SK-N-SH (cell line): ENCODE results near the gene CADM2. TPM values are rescaled to one million over a fixed set of nuclear protein-coding genes. Genes with fewer than 3 reads are reported as not detected.

Experiments
- CTCF ChIA-PET: fragments of 300-600, 350-600 bp; formaldehyde crosslinking; extraction: SDS; loops from one replicate; lab custom pipeline; 2021; lab: Yijun Ruan, JAX
- POLR2A ChIA-PET: fragments of 350-600 bp; sonication (Branson Sonifier 250); formaldehyde crosslinking; extraction: SDS; loops from one replicate; lab custom pipeline; 2020; ENCODE audit warnings: antibody characterized with exemption, inconsistent platforms; lab: Yijun Ruan, JAX
- DNase-seq: peaks from one replicate; pipeline ENCODE4 v3.0.0; 2012
- H2AFZ ChIP-seq: fragments of 200-600 bp; sonication (generic); 2 replicates; pipeline ENCODE4 v1.8.1; 2016; ENCODE audit warnings: antibody characterized with exemption, mild to moderate bottlenecking, low read depth
- H3F3A ChIP-seq: fragments of 200-600 bp; sonication (generic); replicated peaks from 2 replicates; pipeline ENCODE3; 2016; ENCODE audit warnings: antibody characterized with exemption, mild to moderate bottlenecking; ENCODE audit not compliant: insufficient read depth
- H3K27ac ChIP-seq, 2 experiments: fragments of 200-500 bp in 1 of 2; fragments of 200-600 bp in 1 of 2; sonication (Bioruptor generic) in 1 of 2; sonication (generic), shearing (Covaris generic) in 1 of 2; 2 replicates each; pipeline versions ENCODE4 v1.5.1 to v1.6.1; 2014 to 2016; ENCODE audit warnings: low read depth in 2 of 2, inconsistent platforms in 1 of 2, low read length in 1 of 2, mild to moderate bottlenecking in 1 of 2, mixed read lengths in 1 of 2
- H3K27me3 ChIP-seq: fragments of 200-600 bp; sonication (generic), shearing (Covaris generic); 2 replicates; pipeline ENCODE4 v1.6.1; 2016; ENCODE audit warnings: mixed run types; ENCODE audit not compliant: insufficient read depth
- H3K36me3 ChIP-seq, 2 experiments: fragments of 200-500 bp in 1 of 2; fragments of 200-600 bp in 1 of 2; sonication (Bioruptor generic) in 1 of 2; sonication (generic) in 1 of 2; replicated peaks in 1 of 2; 2 replicates each; pipeline versions ENCODE3 to v1.5.1; 2014 to 2016; ENCODE audit warnings: low read length in 1 of 2, mild to moderate bottlenecking in 1 of 2; ENCODE audit not compliant: insufficient read depth in 2 of 2, control insufficient read depth in 1 of 2
- H3K4me1 ChIP-seq, 2 experiments: fragments of 200-500 bp in 1 of 2; fragments of 200-600 bp in 1 of 2; sonication (Bioruptor generic) in 1 of 2; sonication (generic), shearing (Covaris generic) in 1 of 2; 2 replicates each; pipeline versions ENCODE4 v1.5.1 to v1.6.1; 2014 to 2016; ENCODE audit warnings: low read depth in 1 of 2, low read length in 1 of 2, mixed run types in 1 of 2; ENCODE audit not compliant: insufficient read depth in 2 of 2, control insufficient read depth in 1 of 2
- H3K4me2 ChIP-seq: fragments of 200-600 bp; sonication (generic), shearing (Covaris generic); 2 replicates; pipeline ENCODE4 v1.6.1; 2017; ENCODE audit warnings: mixed run types
- H3K4me3 ChIP-seq, 2 experiments: fragments of 200-500 bp in 1 of 2; fragments of 200-600 bp in 1 of 2; sonication (Bioruptor generic) in 1 of 2; sonication (generic), shearing (Covaris generic) in 1 of 2; 2 replicates each; pipeline versions ENCODE4 v1.5.1 to v1.8.1; 2014 to 2016; ENCODE audit warnings: low read depth in 2 of 2, inconsistent platforms in 1 of 2, low read length in 1 of 2, mild to moderate bottlenecking in 1 of 2, mixed read lengths in 1 of 2, moderate library complexity in 1 of 2
- H3K79me2 ChIP-seq: fragments of 200-600 bp; sonication (generic); 2 replicates; pipeline ENCODE4 v1.8.1; 2017; ENCODE audit warnings: mild to moderate bottlenecking; ENCODE audit not compliant: insufficient read depth
- H3K9ac ChIP-seq: fragments of 200-600 bp; sonication (generic); 2 replicates; pipeline ENCODE4 v1.6.1; 2017; ENCODE audit warnings: mixed run types
- H3K9me2 ChIP-seq: fragments of 200-600 bp; sonication (generic); 2 replicates; pipeline ENCODE4 v1.6.1; 2017; ENCODE audit warnings: mixed run types
- H3K9me3 ChIP-seq: fragments of 200-600 bp; sonication (generic); 2 replicates; pipeline ENCODE4 v1.6.1; 2017; ENCODE audit warnings: mixed run types, mild to moderate bottlenecking, moderate library complexity
- H4K20me1 ChIP-seq: fragments of 200-600 bp; sonication (generic); 2 replicates; pipeline ENCODE4 v1.6.1; 2017; ENCODE audit warnings: mild to moderate bottlenecking, mixed run types; ENCODE audit not compliant: insufficient read depth
- ELF1 ChIP-seq: IDR thresholded peaks from 2 replicates; pipeline ENCODE4 v1.4.0; 2012
- EP300 ChIP-seq, 2 experiments: IDR thresholded peaks; 2 replicates each; pipeline versions ENCODE4 v1.4.0 to v1.6.1; 2012; ENCODE audit warnings: borderline replicate concordance in 1 of 2, low read depth in 1 of 2, low read length in 1 of 2
- EZH2phosphoT487 ChIP-seq: fragments of 200-600 bp; sonication (generic); IDR thresholded peaks from 2 replicates; pipeline ENCODE4 v1.6.1; 2017; ENCODE audit warnings: low read depth, mixed run types, mild to moderate bottlenecking, antibody characterized with exemption, moderate library complexity, borderline replicate concordance
- GATA2 ChIP-seq: sonication (generic); formaldehyde crosslinking; IDR thresholded peaks from 2 replicates; pipeline ENCODE4 v1.5.0; 2020; ENCODE audit warnings: mild to moderate bottlenecking, missing genetic modification reagents
- JUND ChIP-seq: IDR thresholded peaks from 2 replicates; pipeline ENCODE4 v1.4.0; 2012
- MAX ChIP-seq: IDR thresholded peaks from 2 replicates; pipeline ENCODE4 v1.4.0; 2012; ENCODE audit warnings: low read depth
- MEF2A ChIP-seq: IDR thresholded peaks from 2 replicates; pipeline ENCODE4 v1.4.0; 2012; ENCODE audit warnings: low read depth, borderline replicate concordance
- NFIC ChIP-seq: IDR thresholded peaks from 2 replicates; pipeline ENCODE4 v1.4.0; 2012; ENCODE audit warnings: borderline replicate concordance
- NRF1 ChIP-seq: IDR thresholded peaks from 2 replicates; pipeline ENCODE4 v1.6.1; 2012; ENCODE audit warnings: low read depth, mild to moderate bottlenecking, low read length
- RAD21 ChIP-seq: IDR thresholded peaks from 2 replicates; pipeline ENCODE4 v1.6.1; 2012; ENCODE audit warnings: mild to moderate bottlenecking, low read length
- RCOR1 ChIP-seq: fragments of 150-350 bp; IDR thresholded peaks from 2 replicates; pipeline ENCODE4 v1.6.1; 2017; ENCODE audit warnings: antibody characterized with exemption, low read length
- REST ChIP-seq: IDR thresholded peaks from 2 replicates; pipeline ENCODE4 v1.6.1; 2012; ENCODE audit warnings: mild to moderate bottlenecking, low read depth, low read length, moderate library complexity
- TCF12 ChIP-seq: IDR thresholded peaks from 2 replicates; pipeline ENCODE4 v1.4.0; 2012
- USF1 ChIP-seq: IDR thresholded peaks from 2 replicates; pipeline ENCODE4 v1.4.0; 2012; ENCODE audit warnings: low read depth, borderline replicate concordance
- YY1 ChIP-seq: IDR thresholded peaks from 2 replicates; pipeline ENCODE4 v1.4.0; 2012; ENCODE audit warnings: low read depth, mild to moderate bottlenecking
- WGBS: methylation state at CpG from one replicate; pipeline ENCODE4 v1.1.6; 2017; ENCODE audit warnings: low lambda C conversion rate; 5-methylcytosine and 5-hydroxymethylcytosine counted together
- polyA plus RNA-seq, 3 experiments: library from polyadenylated mRNA; depleted of rRNA; stranded (reverse); fragments of >200 nt; gene quantifications; 2 replicates each; pipeline ENCODE4 v1.2.3, GENCODE V29; 2012
- TF ChIP-seq, protein P1 (sequence below): IDR thresholded peaks from 2 replicates; pipeline ENCODE4 v1.4.0; 2012; ENCODE audit warnings: low read depth, borderline replicate concordance
- TF ChIP-seq, protein P2 (sequence below): fragments of 150-350 bp; IDR thresholded peaks from 2 replicates; pipeline ENCODE4 v1.6.1; 2017; ENCODE audit warnings: antibody characterized with exemption, low read length, low read depth, borderline replicate concordance

The CADM2 gene
- polyA plus RNA-seq, 1 of the 3 experiments (the other 2 are of a cell fraction) = 0.46 TPM

DNA sequence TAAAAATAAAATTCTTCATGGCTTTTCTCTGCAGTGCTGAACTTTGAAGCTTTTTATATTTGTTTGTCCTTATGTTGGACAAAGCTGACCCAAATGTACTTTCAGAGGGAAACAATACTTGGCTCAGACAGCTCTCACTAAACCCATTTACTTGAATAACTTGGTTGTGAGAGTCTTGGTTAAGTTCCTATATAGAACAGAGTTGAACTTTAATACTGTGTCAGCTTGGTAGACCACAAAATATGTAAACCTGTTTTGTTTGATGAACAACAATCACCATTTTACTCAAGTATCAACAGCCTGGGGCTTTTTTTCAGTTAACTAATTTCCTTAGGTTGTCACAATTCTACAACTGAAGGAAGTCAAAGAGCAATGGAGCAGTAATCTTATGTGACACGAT lies 211.9 kb downstream of the CADM2 start:
- WGBS = 8% methylated on average over 1 of the region's 1 CpG
- H3K4me2 ChIP-seq = no peak overlapping the region
- H3K4me1 ChIP-seq = no peaks in the 10 kb centered on the region
- H2AFZ ChIP-seq = no peak overlapping the region
- no peaks in the 10 kb centered on the region for H3K27me3 ChIP-seq
- CTCF ChIA-PET = no interaction called here
- H3K79me2 ChIP-seq = no peaks in the 10 kb centered on the region
- no peaks in the 10 kb centered on the region for H3K9me2 ChIP-seq
- no peak overlapping the region for H3K4me3 ChIP-seq
- no peak overlapping the region for H3K27ac ChIP-seq
- no peaks in the 10 kb centered on the region for H3K36me3 ChIP-seq
- TF ChIP-seq TCF12 (no peak), ELF1 (no peak), JUND (no peak), RAD21 (no peak), EZH2phosphoT487 (no peak)
- TF ChIP-seq, protein P1, sequence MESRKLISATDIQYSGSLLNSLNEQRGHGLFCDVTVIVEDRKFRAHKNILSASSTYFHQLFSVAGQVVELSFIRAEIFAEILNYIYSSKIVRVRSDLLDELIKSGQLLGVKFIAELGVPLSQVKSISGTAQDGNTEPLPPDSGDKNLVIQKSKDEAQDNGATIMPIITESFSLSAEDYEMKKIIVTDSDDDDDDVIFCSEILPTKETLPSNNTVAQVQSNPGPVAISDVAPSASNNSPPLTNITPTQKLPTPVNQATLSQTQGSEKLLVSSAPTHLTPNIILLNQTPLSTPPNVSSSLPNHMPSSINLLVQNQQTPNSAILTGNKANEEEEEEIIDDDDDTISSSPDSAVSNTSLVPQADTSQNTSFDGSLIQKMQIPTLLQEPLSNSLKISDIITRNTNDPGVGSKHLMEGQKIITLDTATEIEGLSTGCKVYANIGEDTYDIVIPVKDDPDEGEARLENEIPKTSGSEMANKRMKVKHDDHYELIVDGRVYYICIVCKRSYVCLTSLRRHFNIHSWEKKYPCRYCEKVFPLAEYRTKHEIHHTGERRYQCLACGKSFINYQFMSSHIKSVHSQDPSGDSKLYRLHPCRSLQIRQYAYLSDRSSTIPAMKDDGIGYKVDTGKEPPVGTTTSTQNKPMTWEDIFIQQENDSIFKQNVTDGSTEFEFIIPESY = no peak
- TF ChIP-seq, all 33 proteins: peak for 0
- DNase-seq = no peak
- POLR2A ChIA-PET = no interaction called here
- Histone ChIP-seq H3K9me3 (no peaks in the 10 kb centered on the region), H3K9ac (no peak overlapping the region), H3F3A (no peaks in the 10 kb centered on the region), H4K20me1 (no peaks in the 10 kb centered on the region)

DNA sequence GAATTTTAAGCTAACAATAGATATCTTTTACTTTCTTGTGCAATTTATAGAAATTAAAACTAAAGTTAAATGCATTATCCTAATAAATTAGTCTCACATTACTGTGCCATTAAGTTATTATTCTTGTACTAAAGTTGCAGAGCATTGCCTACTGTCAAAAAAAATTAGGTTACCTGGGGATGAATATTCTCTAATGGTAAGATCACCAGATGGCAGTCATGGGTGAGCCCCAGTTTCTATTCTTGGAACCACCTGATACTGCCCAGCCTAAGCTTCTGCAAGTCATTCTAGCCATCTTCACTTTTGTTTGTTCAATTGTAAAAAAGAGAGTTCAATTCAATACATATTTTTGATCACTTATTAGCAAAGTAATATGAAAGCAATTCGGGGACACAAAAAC lies 213.2 kb downstream of the CADM2 start:
- H3K27ac ChIP-seq = no peak overlapping the region
- H3K9me3 ChIP-seq = no peaks in the 10 kb centered on the region
- H3K4me1 ChIP-seq = no peaks in the 10 kb centered on the region
- H2AFZ ChIP-seq = no peak overlapping the region
- WGBS = 15% methylated on average over 1 of the region's 1 CpG
- TF ChIP-seq YY1 = no peak
- no peak for TF ChIP-seq USF1
- no peak for TF ChIP-seq GATA2 (CRISPR knock-in tag)
- no peak for TF ChIP-seq RCOR1
- TF ChIP-seq MAX = no peak
- no peak for TF ChIP-seq TCF12
- TF ChIP-seq NRF1 = no peak
- TF ChIP-seq MEF2A = no peak
- TF ChIP-seq NFIC = no peak
- TF ChIP-seq REST = no peak
- TF ChIP-seq EZH2phosphoT487 = no peak
- TF ChIP-seq, protein P2, sequence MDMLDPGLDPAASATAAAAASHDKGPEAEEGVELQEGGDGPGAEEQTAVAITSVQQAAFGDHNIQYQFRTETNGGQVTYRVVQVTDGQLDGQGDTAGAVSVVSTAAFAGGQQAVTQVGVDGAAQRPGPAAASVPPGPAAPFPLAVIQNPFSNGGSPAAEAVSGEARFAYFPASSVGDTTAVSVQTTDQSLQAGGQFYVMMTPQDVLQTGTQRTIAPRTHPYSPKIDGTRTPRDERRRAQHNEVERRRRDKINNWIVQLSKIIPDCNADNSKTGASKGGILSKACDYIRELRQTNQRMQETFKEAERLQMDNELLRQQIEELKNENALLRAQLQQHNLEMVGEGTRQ = no peak
- TF ChIP-seq EP300 (IDR thresholded peaks at IDR 0.05; ENCODE audit: borderline replicate concordance in 1 of 2, low read depth in 1 of 2, low read length in 1 of 2) = no peak
- no peak for TF ChIP-seq JUND
- TF ChIP-seq ELF1 = no peak
- no peaks in the 10 kb centered on the region for H4K20me1 ChIP-seq
- no peaks in the 10 kb centered on the region for H3K36me3 ChIP-seq
- H3K79me2 ChIP-seq = no peaks in the 10 kb centered on the region
- no peak overlapping the region for H3K4me3 ChIP-seq
- CTCF ChIA-PET = no interaction called here
- H3K27me3 ChIP-seq = no peaks in the 10 kb centered on the region
- POLR2A ChIA-PET = no interaction called here
- no peak overlapping the region for H3K4me2 ChIP-seq
- no peak overlapping the region for H3K9ac ChIP-seq
- no peaks in the 10 kb centered on the region for H3F3A ChIP-seq
- H3K9me2 ChIP-seq = no peaks in the 10 kb centered on the region
- no peak for DNase-seq
